PC-3 (cell line): ENCODE results near the gene MIF4GD. TPM values are rescaled to one million over a fixed set of nuclear protein-coding genes. Genes with fewer than 3 reads are reported as not detected.

Experiments used
- ATAC-seq: fragments of 200-7000 bp; cut with Tn5 transposase; 2 replicates; pipeline ENCODE4 v1.9.1; 2020; ENCODE audit warnings: mild to moderate bottlenecking, moderate library complexity
- BruUV-seq: library from RNA; stranded (reverse); fragments of 400-500 nt; replicated peaks from 2 replicates; lab custom pipeline; 2021; lab: Mats Ljungman, UMichigan
- CTCF ChIA-PET: fragments of 300-600 bp; sonication (Branson Sonifier 250); formaldehyde crosslinking; loops from one replicate; lab custom pipeline; 2022; ENCODE audit warnings: antibody characterized with exemption; lab: Charles Lee
- POLR2A ChIA-PET: fragments of 300-600 bp; sonication (Branson Sonifier 250); formaldehyde crosslinking; loops from one replicate; lab custom pipeline; 2022; ENCODE audit warnings: antibody characterized with exemption; ENCODE audit not compliant: unreplicated experiment; lab: Charles Lee
- DNase-seq: peaks from one replicate; pipeline ENCODE4 v3.0.0-alpha.2; 2015
- H2AFZ ChIP-seq: fragments of 300-600 bp; sonication (generic); 2 replicates; pipeline ENCODE4 v1.6.0; 2016; ENCODE audit warnings: antibody characterized with exemption, low read length
- H3F3A ChIP-seq: fragments of 300-600 bp; sonication (generic); one replicate; pipeline ENCODE4 v1.6.0; 2017; ENCODE audit warnings: antibody characterized with exemption, low read length, control low read depth, mild to moderate bottlenecking; ENCODE audit not compliant: unreplicated experiment
- H3K27ac ChIP-seq: fragments of 300-600 bp; sonication (generic); 2 replicates; pipeline ENCODE4 v1.5.1; 2016; ENCODE audit warnings: mild to moderate bottlenecking, low read length
- H3K27me3 ChIP-seq: fragments of 300-600 bp; sonication (generic); 2 replicates; pipeline ENCODE4 v1.6.1; 2016; ENCODE audit warnings: low read length, mixed read lengths
- H3K36me3 ChIP-seq: fragments of 300-600 bp; sonication (generic); 2 replicates; pipeline ENCODE4 v1.6.1; 2016; ENCODE audit warnings: low read depth, mixed run types, low read length, mixed read lengths
- H3K4me1 ChIP-seq: fragments of 300-600 bp; sonication (generic); 2 replicates; pipeline ENCODE4 v1.5.1; 2016; ENCODE audit warnings: low read length; ENCODE audit not compliant: insufficient read depth
- H3K4me2 ChIP-seq: fragments of 300-600 bp; sonication (generic); 2 replicates; pipeline ENCODE4 v1.6.0; 2016; ENCODE audit warnings: low read length
- H3K4me3 ChIP-seq: fragments of 300-600 bp; sonication (generic); 2 replicates; pipeline ENCODE4 v1.5.1; 2016; ENCODE audit warnings: mild to moderate bottlenecking, low read length, mixed read lengths
- H3K79me2 ChIP-seq: fragments of 300-600 bp; sonication (generic); 2 replicates; pipeline ENCODE4 v1.6.1; 2017; ENCODE audit warnings: low read length, mixed read lengths
- H3K9ac ChIP-seq: fragments of 300-600 bp; sonication (generic); 2 replicates; pipeline ENCODE4 v1.6.0; 2016; ENCODE audit warnings: mild to moderate bottlenecking, low read length
- H3K9me2 ChIP-seq: fragments of 300-600 bp; sonication (generic); replicated peaks from 2 replicates; pipeline ENCODE4 v1.6.1; 2016; ENCODE audit warnings: mixed run types, low read length, mixed read lengths
- H3K9me3 ChIP-seq: fragments of 300-600 bp; sonication (generic); 2 replicates; pipeline ENCODE4 v1.6.1; 2016; ENCODE audit warnings: low read length, mixed read lengths
- H4K20me1 ChIP-seq: fragments of 300-600 bp; sonication (generic); 2 replicates; pipeline ENCODE4 v1.6.1; 2016; ENCODE audit warnings: low read length, mixed read lengths
- CTCF ChIP-seq: fragments of 300-600 bp; sonication (generic); conservative IDR thresholded peaks from 2 replicates; pipeline ENCODE4 v1.5.1; 2017; ENCODE audit warnings: antibody characterized with exemption, low read depth, mild to moderate bottlenecking, low read length
- EZH2 ChIP-seq: fragments of 300-600 bp; sonication (generic); IDR thresholded peaks from one replicate; pipeline ENCODE4 v1.6.1; 2017; ENCODE audit warnings: antibody characterized with exemption, mild to moderate bottlenecking, low read length; ENCODE audit not compliant: unreplicated experiment
- EZH2phosphoT487 ChIP-seq: fragments of 300-600 bp; sonication (generic); IDR thresholded peaks from 2 replicates; pipeline ENCODE4 v1.6.1; 2018; ENCODE audit warnings: mild to moderate bottlenecking, antibody characterized with exemption, low read length, borderline replicate concordance
- intact Hi-C: fragments of 100-400 bp; cut with micrococcal nuclease; formaldehyde crosslinking; loops from 2 replicates; pipeline ENCODE4 v1.9.0; 2023
- total RNA-seq: library from RNA; depleted of rRNA; stranded (reverse); fragments of >200 nt; gene quantifications from 2 replicates; pipeline ENCODE4 v1.2.3, GENCODE V29; 2014

MIF4GD gene
- total RNA-seq, 1 experiment from 2014 or later: 42.3 TPM

- TSS peak; percentile 67 for BruUV-seq
- ChIA-PET CTCF (interaction anchor here (1.1 to 4.4 kb wide), 3 partner anchors 8 to 27 kb away, joined by 3 to 27 read pairs (median 3); partner anchors contain the start of genes MIF4GD and SLC25A19), POLR2A (interaction anchor here (0.6 to 2.3 kb wide), 4 partner anchors 9 to 27 kb away, joined by 3 to 25 read pairs (median 4); partner anchors contain the start of genes MIF4GD and SLC25A19)
- ATAC-seq: peak; percentile 36
- Histone ChIP-seq H3K27me3 (no peaks in the 10 kb centered on the region), H2AFZ (peak overlapping the region; percentile 83), H3K9me2 (no peaks in the 10 kb centered on the region), H3K9ac (peak overlapping the region; percentile 98), H3K79me2 (peaks cover 63% of the 10 kb centered on the region), H3K36me3 (peaks cover 21% of the 10 kb centered on the region), H4K20me1 (no peaks in the 10 kb centered on the region), H3K4me1 (peaks cover 21% of the 10 kb centered on the region), H3F3A (no peaks in the 10 kb centered on the region), H3K27ac (peak overlapping the region; percentile 88), H3K4me3 (peak overlapping the region; percentile 96), H3K4me2 (peak overlapping the region; percentile 95), H3K9me3 (no peaks in the 10 kb centered on the region)
- intact Hi-C loops: no loop called here
- TF ChIP-seq EZH2phosphoT487 (no peak), EZH2 (no peak), CTCF (no peak)
- peak; percentile 30 for DNase-seq
Measured at GRCh38 chr17:75262112-75262606, 8.9 kb downstream of the MIF4GD start.

GRCh38 chr17:75261336-75262111 is 9.5 kb downstream of the MIF4GD start, which contains the start of the genes GGA3 and MRPS7:
Gene GGA3 (minus strand): TSS chr17:75261606. CDS start chr17:75261587, 19 bp downstream.
Gene MRPS7 (plus strand): TSS chr17:75261879. CDS start chr17:75261901, 22 bp downstream.
- ChIA-PET CTCF (interaction anchor here (0.5 to 4.4 kb wide), 6 partner anchors 8 to 90 kb away, joined by 3 to 27 read pairs (median 3); partner anchors contain the start of genes MIF4GD and SLC25A19), POLR2A (interaction anchor here (0.6 to 2.3 kb wide), 6 partner anchors 9 to 70 kb away, joined by 3 to 25 read pairs (median 3); partner anchors contain the start of genes MIF4GD and SLC25A19)
- Histone ChIP-seq H3K4me1 (peaks cover 21% of the 10 kb centered on the region), H3K9me3 (no peaks in the 10 kb centered on the region), H3K9me2 (no peaks in the 10 kb centered on the region), H3K79me2 (peaks cover 63% of the 10 kb centered on the region), H3K27ac (peak within 1 kb of the TSS; percentile 88), H3F3A (no peaks in the 10 kb centered on the region), H3K4me3 (peak within 1 kb of the TSS; percentile 96), H3K27me3 (no peaks in the 10 kb centered on the region), H3K4me2 (peak within 1 kb of the TSS; percentile 95), H2AFZ (peak within 1 kb of the TSS; percentile 83), H4K20me1 (no peaks in the 10 kb centered on the region), H3K9ac (peak within 1 kb of the TSS; percentile 98), H3K36me3 (peaks cover 19% of the 10 kb centered on the region)
- intact Hi-C loops: loop anchor here (1.0 kb wide), 1 partner anchor 9 kb away; no protein-coding TSS in a partner anchor
- BruUV-seq: no TSS peak
- ATAC-seq (peak; percentile 95), DNase-seq (peak; percentile 97)
- TF ChIP-seq EZH2 (no peak), EZH2phosphoT487 (no peak), CTCF (no peak)
